OCI-LY3 (cell line): ENCODE data around the gene ADRA2B.

ENCODE experiments used
- CTCF ChIP-seq: fragments of 200-600, 300-600 bp; sonication (generic); IDR thresholded peaks from 2 replicates; pipeline ENCODE4 v1.5.1; 2014; ENCODE audit warnings: antibody characterized with exemption, low read length, low read depth
- EZH2phosphoT487 ChIP-seq: fragments of 200-600 bp; shearing (Covaris generic); IDR thresholded peaks from 2 replicates; pipeline ENCODE4 v1.6.1; 2018; ENCODE audit warnings: antibody characterized with exemption, mixed run types, low read depth

DNA sequence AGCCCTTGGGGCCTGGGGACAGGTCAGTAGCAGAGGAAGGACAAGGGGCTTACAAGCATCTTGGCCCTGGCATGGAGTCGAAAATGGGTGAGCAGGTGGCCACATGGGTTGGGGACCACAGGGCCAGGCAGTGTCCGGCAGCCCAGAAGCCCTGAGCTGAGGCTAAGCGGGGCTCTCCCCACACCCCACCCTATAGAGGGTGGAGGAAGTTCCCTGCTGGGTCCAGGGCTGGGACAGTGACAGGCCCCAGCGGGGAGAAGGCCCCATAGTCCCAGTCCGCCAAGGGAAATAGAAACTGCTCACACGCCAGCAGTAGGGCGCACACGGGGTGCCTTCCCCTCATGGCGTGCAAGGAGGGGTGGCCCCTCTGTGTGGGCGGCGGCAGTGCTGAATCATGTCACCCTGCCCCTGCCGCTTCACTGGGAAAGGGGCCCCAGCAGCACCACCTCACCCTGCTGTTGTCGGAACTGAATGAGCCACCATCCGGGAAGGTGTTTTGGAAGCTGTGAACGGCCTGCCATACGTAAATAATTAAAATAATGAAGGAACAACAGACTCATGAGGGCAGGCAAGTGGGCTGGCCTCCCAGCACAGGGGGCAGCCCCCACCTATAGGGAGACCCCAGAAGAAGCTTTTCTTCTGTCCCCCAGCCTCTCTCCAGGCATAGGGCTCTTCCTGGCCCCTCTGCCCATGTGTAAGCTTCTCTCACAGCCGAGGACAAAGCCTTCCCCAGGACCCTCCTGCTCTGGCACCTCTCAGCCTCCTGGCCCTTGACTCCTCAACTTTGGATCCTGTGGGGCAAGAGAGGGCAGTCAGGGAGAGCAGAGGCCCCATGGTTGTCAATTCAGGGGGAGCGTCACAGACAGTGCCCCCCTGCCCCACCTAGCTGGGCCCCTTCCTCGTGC is 41.5 kb upstream of the ADRA2B start:
- TF ChIP-seq CTCF (no peak), EZH2phosphoT487 (no peak)
